GM06990 (cell line): ENCODE data around the gene OR51A2.

Experiments
- DNase-seq: peaks from one replicate; pipeline ENCODE4 v3.0.0-alpha.2; 2011; ENCODE audit not compliant: insufficient read length; ENCODE audit errors: extremely low read depth
- H3K27me3 ChIP-seq: replicated peaks from 2 replicates; pipeline ENCODE4 v1.6.0; 2011; ENCODE audit warnings: low read length; ENCODE audit not compliant: control insufficient read depth, insufficient read depth
- H3K36me3 ChIP-seq: 2 replicates; pipeline ENCODE4 v1.5.1; 2011; ENCODE audit warnings: low read length; ENCODE audit not compliant: control insufficient read depth, insufficient read depth
- H3K4me3 ChIP-seq: replicated peaks from 2 replicates; pipeline ENCODE4 v1.5.1; 2011; ENCODE audit warnings: low read depth, mild to moderate bottlenecking, control low read depth, low read length
- CTCF ChIP-seq: IDR thresholded peaks from 2 replicates; pipeline ENCODE4 v1.5.1; 2011; ENCODE audit warnings: low read length, control low read depth, mild to moderate bottlenecking, inconsistent platforms; ENCODE audit not compliant: insufficient read depth, poor library complexity, severe bottlenecking

The OR51A2 gene

DNA sequence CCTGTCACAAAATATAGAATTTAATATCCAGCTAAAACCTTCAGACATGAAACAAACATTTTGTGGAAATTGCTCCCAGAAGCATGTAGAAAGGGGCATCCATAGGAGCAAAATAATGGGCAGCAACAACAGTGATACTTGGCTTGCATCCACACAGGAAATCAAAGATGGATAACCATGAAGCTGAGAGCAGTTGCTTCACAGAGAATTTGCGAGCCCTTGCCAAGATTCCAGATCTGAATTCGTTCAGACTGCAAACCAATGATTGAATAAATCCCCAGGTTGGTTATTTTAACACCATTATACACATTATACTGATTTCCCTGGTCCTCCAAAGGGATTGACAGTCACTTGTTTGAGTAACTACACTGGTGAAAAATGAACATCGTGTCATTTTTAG, 23.5 kb upstream of the OR51A2 start:
- no peaks in the 10 kb centered on the region for H3K27me3 ChIP-seq
- no peak for TF ChIP-seq CTCF
- DNase-seq, result no peak
- no peak overlapping the region for H3K4me3 ChIP-seq
- no peaks in the 10 kb centered on the region for H3K36me3 ChIP-seq

DNA sequence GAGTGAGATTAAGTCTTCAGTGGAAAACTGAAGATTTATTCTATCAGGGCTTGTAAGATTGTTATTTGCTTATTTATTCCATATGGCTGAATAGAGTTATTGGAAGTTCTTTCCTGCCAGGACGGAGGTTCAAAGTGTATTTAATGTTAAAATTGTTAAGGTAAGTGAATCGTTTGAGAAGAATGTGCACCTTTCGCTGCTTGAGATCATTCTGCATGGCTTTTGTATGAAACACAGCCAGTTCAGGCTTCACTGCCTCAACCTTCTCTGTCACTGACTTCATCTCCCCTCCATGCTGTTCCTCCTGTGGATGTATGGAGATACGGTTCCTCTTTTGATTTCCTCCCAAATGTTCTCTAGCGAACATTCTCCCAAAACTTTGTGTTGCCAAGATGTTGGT, 19.9 kb upstream of the OR51A2 start:
- no peak for TF ChIP-seq CTCF
- Histone ChIP-seq H3K4me3 (no peak overlapping the region), H3K36me3 (no peaks in the 10 kb centered on the region), H3K27me3 (no peaks in the 10 kb centered on the region; the same call in 1 of the 2 replicates)
- no peak for DNase-seq

DNA sequence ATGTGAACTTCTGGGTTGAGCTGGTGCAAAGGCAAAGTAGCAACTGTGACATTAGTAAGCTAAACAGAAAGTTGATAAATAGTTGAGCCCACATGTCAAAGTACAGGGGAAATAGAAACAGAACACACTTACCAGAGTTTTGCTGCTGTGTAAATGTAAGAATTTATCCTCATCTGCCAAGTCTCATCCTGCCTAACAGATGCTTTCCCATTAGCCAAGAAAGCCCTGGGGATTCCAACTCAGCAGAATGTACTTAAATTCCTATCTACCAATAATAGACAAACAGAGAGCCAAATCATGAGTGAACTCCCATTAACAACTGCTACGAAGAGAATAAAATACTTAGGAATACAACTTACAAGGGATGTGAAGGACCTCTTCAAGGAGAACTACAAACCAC, 7.3 kb upstream of the OR51A2 start:
- no peak for TF ChIP-seq CTCF
- Histone ChIP-seq H3K27me3 (no peaks in the 10 kb centered on the region), H3K36me3 (no peaks in the 10 kb centered on the region), H3K4me3 (no peak overlapping the region)
- no peak for DNase-seq

DNA sequence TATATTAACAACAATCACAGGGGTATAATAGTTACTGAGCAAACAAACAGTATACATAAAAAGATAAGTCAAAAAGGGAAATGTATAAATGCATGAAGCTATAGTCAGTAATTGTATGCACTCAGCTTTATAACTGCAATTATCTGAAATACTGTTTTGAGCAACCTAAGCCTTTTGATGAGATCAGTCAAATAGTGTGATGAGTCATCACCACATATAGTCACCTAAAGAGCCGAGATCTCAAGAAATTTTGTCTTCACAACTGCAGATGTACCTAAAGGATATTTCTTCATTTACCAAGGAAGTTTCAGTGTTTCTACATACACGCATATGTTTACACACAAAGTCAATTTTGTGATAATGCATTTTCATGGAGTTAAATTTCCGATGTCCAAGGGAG, 5.4 kb upstream of the OR51A2 start:
- H3K27me3 ChIP-seq, result no peaks in the 10 kb centered on the region
- no peak for TF ChIP-seq CTCF
- no peak for DNase-seq

GRCh38 chr11:4957396-4957795, 1.9 kb upstream of the OR51A2 start:
- DNase-seq, result no peak
- Histone ChIP-seq H3K36me3 (no peaks in the 10 kb centered on the region), H3K27me3 (no peaks in the 10 kb centered on the region), H3K4me3 (no peak overlapping the region)
- no peak for TF ChIP-seq CTCF

More for the DNA sequence above, 5.4 kb upstream of the OR51A2 start:
- Histone ChIP-seq H3K36me3 (no peaks in the 10 kb centered on the region), H3K4me3 (no peak overlapping the region)

- H3K4me3 ChIP-seq, result no peak within 1 kb of the TSS
- no peak for DNase-seq
- H3K27me3 ChIP-seq, result no peaks in the 10 kb centered on the region
- H3K36me3 ChIP-seq, result no peaks in the 10 kb centered on the region
- TF ChIP-seq CTCF, result no peak
Observed at GRCh38 chr11:4947505-4947904, 8.0 kb downstream of the OR51A2 start, which contains the start of gene OR51A4. OR51A4 (minus strand) TSS chr11:4947605; CDS start chr11:4947100, 505 bp downstream.
